SHP77 treated with DMSO at 0.1 percent for 48 hours (cell line): Measurements from ENCODE around the gene C17orf113.
A peak's percentile ranks its signal among the peaks of the same experiment; 100 is the strongest.
"Not testable (repeated sequence)": the region's sequence is repeated elsewhere in the genome, so short reads cannot be mapped to it uniquely, and the experiment has no call there.

Experiments used
- DNase-seq: peaks from one replicate; lab custom pipeline; 2025; lab: John Stamatoyannopoulos, UW

The C17orf113 gene

GRCh38 chr17:42041619-42042018 lies 8.8 kb downstream of the C17orf113 start:
- DNase-seq = no peak

GRCh38 chr17:42040818-42041217 lies 9.6 kb downstream of the C17orf113 start:
- DNase-seq = no peak

- no peak for DNase-seq
Observed at GRCh38 chr17:42039794-42040763, 10.3 kb downstream of the C17orf113 start.

GRCh38 chr17:42038221-42038973 lies 12.0 kb downstream of the C17orf113 start:
- no peak for DNase-seq

- DNase-seq = no peak
Observed at GRCh38 chr17:42034059-42034458, 16.3 kb downstream of the C17orf113 start.

- no peak for DNase-seq
Observed at GRCh38 chr17:42031584-42031983, 18.8 kb downstream of the C17orf113 start.

- no peak for DNase-seq
Observed at GRCh38 chr17:42028791-42029127, 21.6 kb downstream of the C17orf113 start.

GRCh38 chr17:42027961-42028790 lies 22.2 kb downstream of the C17orf113 start:
- no peak for DNase-seq

GRCh38 chr17:42027590-42027889 lies 22.9 kb downstream of the C17orf113 start:
- no peak for DNase-seq

- no peak for DNase-seq
Observed at GRCh38 chr17:42026857-42027589, 23.4 kb downstream of the C17orf113 start.

GRCh38 chr17:42025936-42026335 lies 24.5 kb downstream of the C17orf113 start:
- DNase-seq = no peak

GRCh38 chr17:42025191-42025579 lies 25.2 kb downstream of the C17orf113 start:
- DNase-seq = no peak

- DNase-seq = no peak
Observed at GRCh38 chr17:42023524-42024349, 26.7 kb downstream of the C17orf113 start.

- DNase-seq = not testable (repeated sequence)
Observed at GRCh38 chr17:42020845-42021244, 29.6 kb downstream of the C17orf113 start.

GRCh38 chr17:42019509-42020404 lies 30.6 kb downstream of the C17orf113 start, which contains the start of gene NKIRAS2:
Gene NKIRAS2 (plus strand): TSS chr17:42020090. CDS start chr17:42021578, 1,488 bp downstream.
- peak; percentile 78 for DNase-seq

- no peak for DNase-seq
Observed at GRCh38 chr17:42018988-42019387, 31.4 kb downstream of the C17orf113 start.

- peak; percentile 6 for DNase-seq
Observed at GRCh38 chr17:42018339-42018738, 32.1 kb downstream of the C17orf113 start.

- no peak for DNase-seq
Observed at GRCh38 chr17:42017866-42018200, 32.6 kb downstream of the C17orf113 start.

- DNase-seq = peak; percentile 74
Observed at GRCh38 chr17:42016941-42017865, 33.2 kb downstream of the C17orf113 start, which contains the start of gene DNAJC7. Gene DNAJC7 (minus strand): TSS chr17:42017439. CDS start chr17:42017416, 23 bp downstream.
